ENCODE results near the gene ZNF827. TPM values are rescaled to one million over a fixed set of nuclear protein-coding genes. Genes with fewer than 3 reads are reported as not detected.

The ZNF827 gene
- total RNA-seq, 1 experiment from 2014 or later: 9.8 TPM

GRCh38 chr4:145762719-145763118 is 175.9 kb downstream of the ZNF827 start:
- no TSS peak for BruUV-seq (replicated peaks)
- no peaks in the 10 kb centered on the region for H3K79me2 ChIP-seq (ENCODE audit: low read length)
- CTCF ChIA-PET: no interaction called here
- H3K27ac ChIP-seq (ENCODE audit: low read length): no peak overlapping the region
- H3K9me3 ChIP-seq (ENCODE audit: low read length): no peaks in the 10 kb centered on the region
- H3K36me3 ChIP-seq (ENCODE audit: low read depth, low read length): peaks cover 17% of the 10 kb centered on the region; the same call in 1 of the 2 replicates
- TF ChIP-seq CTCF (conservative IDR thresholded peaks at IDR 0.05; ENCODE audit: low read depth, low read length): no peak
- H3K9ac ChIP-seq (ENCODE audit: low read length): no peak overlapping the region
- DNase-seq (no peak), ATAC-seq (no peak)
- no peak overlapping the region for H3K4me2 ChIP-seq (ENCODE audit: low read length)
- H4K20me1 ChIP-seq (ENCODE audit: low read length): no peaks in the 10 kb centered on the region
- no peak overlapping the region for H2AFZ ChIP-seq (ENCODE audit: low read length)
- POLR2A ChIA-PET (ENCODE audit: unreplicated experiment): no interaction called here
- intact Hi-C loops (cut with micrococcal nuclease): no loop called here
- no peaks in the 10 kb centered on the region for H3F3A ChIP-seq (ENCODE audit: low read length, unreplicated experiment)
- no peaks in the 10 kb centered on the region for H3K9me2 ChIP-seq (replicated peaks; ENCODE audit: low read length)
- no peaks in the 10 kb centered on the region for H3K27me3 ChIP-seq (ENCODE audit: low read length)
- H3K4me3 ChIP-seq (ENCODE audit: low read length): no peak overlapping the region
- no peaks in the 10 kb centered on the region for H3K4me1 ChIP-seq (ENCODE audit: insufficient read depth, low read length)

GRCh38 chr4:145760961-145761929 is 177.4 kb downstream of the ZNF827 start:
- Histone ChIP-seq H3K9me2 (replicated peaks; ENCODE audit: low read length) (no peaks in the 10 kb centered on the region), H3K36me3 (ENCODE audit: low read depth, low read length) (peaks cover 17% of the 10 kb centered on the region; the same call in 1 of the 2 replicates), H3K4me1 (ENCODE audit: insufficient read depth, low read length) (no peaks in the 10 kb centered on the region), H3F3A (ENCODE audit: low read length, unreplicated experiment) (no peaks in the 10 kb centered on the region), H3K4me3 (ENCODE audit: low read length) (no peak overlapping the region), H3K9ac (ENCODE audit: low read length) (no peak overlapping the region), H3K79me2 (ENCODE audit: low read length) (no peaks in the 10 kb centered on the region), H3K27ac (ENCODE audit: low read length) (no peak overlapping the region), H4K20me1 (ENCODE audit: low read length) (no peaks in the 10 kb centered on the region), H3K9me3 (ENCODE audit: low read length) (no peaks in the 10 kb centered on the region), H3K4me2 (ENCODE audit: low read length) (no peak overlapping the region), H2AFZ (ENCODE audit: low read length) (no peak overlapping the region), H3K27me3 (ENCODE audit: low read length) (no peaks in the 10 kb centered on the region)
- TF ChIP-seq CTCF (conservative IDR thresholded peaks at IDR 0.05; ENCODE audit: low read depth, low read length) (no peak), EZH2 (IDR thresholded peaks at IDR 0.05; ENCODE audit: low read length, unreplicated experiment) (no peak)
- DNase-seq: no peak
- CTCF ChIA-PET: no interaction called here
- intact Hi-C loops (cut with micrococcal nuclease): no loop called here
- no TSS peak for BruUV-seq (replicated peaks)
- POLR2A ChIA-PET (ENCODE audit: unreplicated experiment): no interaction called here
- no peak for ATAC-seq

DNA sequence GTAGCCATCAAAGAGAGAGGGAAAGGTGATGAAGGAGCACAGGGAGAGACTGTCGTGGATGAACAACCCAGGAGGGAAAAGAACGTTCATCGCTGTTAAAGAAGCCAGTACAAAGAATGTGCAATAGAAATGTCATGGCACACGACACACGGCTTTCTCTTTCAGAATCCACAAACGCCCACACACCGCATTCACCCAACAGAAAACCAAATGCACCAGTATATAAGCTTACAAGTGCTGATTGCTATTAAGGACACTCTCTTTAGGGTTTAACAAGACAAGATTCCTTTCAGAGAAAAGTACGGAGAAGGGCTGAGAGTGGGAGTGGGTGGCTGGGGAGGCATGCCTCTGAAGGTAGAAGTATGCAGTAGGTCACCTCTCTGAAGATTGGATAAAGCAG is 178.4 kb downstream of the ZNF827 start:
- CTCF ChIA-PET: no interaction called here
- Histone ChIP-seq H3K4me2 (ENCODE audit: low read length) (no peak overlapping the region), H4K20me1 (ENCODE audit: low read length) (no peaks in the 10 kb centered on the region), H3K9ac (ENCODE audit: low read length) (no peak overlapping the region), H2AFZ (ENCODE audit: low read length) (no peak overlapping the region), H3K79me2 (ENCODE audit: low read length) (no peaks in the 10 kb centered on the region), H3K27ac (ENCODE audit: low read length) (no peak overlapping the region), H3K27me3 (ENCODE audit: low read length) (no peaks in the 10 kb centered on the region), H3K4me1 (ENCODE audit: insufficient read depth, low read length) (no peaks in the 10 kb centered on the region), H3F3A (ENCODE audit: low read length, unreplicated experiment) (no peaks in the 10 kb centered on the region), H3K4me3 (ENCODE audit: low read length) (no peak overlapping the region), H3K9me2 (replicated peaks; ENCODE audit: low read length) (no peaks in the 10 kb centered on the region), H3K9me3 (ENCODE audit: low read length) (no peaks in the 10 kb centered on the region), H3K36me3 (ENCODE audit: low read depth, low read length) (peaks cover 8% of the 10 kb centered on the region; the same call in 1 of the 2 replicates)
- intact Hi-C loops (cut with micrococcal nuclease): no loop called here
- DNase-seq (no peak), ATAC-seq (no peak)
- no peak for TF ChIP-seq CTCF (conservative IDR thresholded peaks at IDR 0.05; ENCODE audit: low read depth, low read length)
- TF ChIP-seq EZH2phosphoT487 (IDR thresholded peaks at IDR 0.05; ENCODE audit: borderline replicate concordance, low read length): no peak
- no peak for TF ChIP-seq EZH2 (IDR thresholded peaks at IDR 0.05; ENCODE audit: low read length, unreplicated experiment)
- POLR2A ChIA-PET (ENCODE audit: unreplicated experiment): no interaction called here
- BruUV-seq (replicated peaks): no TSS peak

Measured in PC-3 (cell line).